GM18520 (cell line): ENCODE results near the gene NBDY.
A peak's percentile ranks its signal among the peaks of the same experiment; 100 is the strongest.
"Not testable (repeated sequence)": the region's sequence is repeated elsewhere in the genome, so short reads cannot be mapped to it uniquely, and the experiment has no call there.

Source experiments
- ATAC-seq: cut with Tn5 transposase; IDR thresholded peaks from one replicate; pipeline ENCODE4 v1.9.1; 2021; ENCODE audit not compliant: unreplicated experiment

The NBDY gene

GRCh38 chrX:56764153-56764974, 35.3 kb downstream of the NBDY start:
- peak; percentile 38 for ATAC-seq

DNA sequence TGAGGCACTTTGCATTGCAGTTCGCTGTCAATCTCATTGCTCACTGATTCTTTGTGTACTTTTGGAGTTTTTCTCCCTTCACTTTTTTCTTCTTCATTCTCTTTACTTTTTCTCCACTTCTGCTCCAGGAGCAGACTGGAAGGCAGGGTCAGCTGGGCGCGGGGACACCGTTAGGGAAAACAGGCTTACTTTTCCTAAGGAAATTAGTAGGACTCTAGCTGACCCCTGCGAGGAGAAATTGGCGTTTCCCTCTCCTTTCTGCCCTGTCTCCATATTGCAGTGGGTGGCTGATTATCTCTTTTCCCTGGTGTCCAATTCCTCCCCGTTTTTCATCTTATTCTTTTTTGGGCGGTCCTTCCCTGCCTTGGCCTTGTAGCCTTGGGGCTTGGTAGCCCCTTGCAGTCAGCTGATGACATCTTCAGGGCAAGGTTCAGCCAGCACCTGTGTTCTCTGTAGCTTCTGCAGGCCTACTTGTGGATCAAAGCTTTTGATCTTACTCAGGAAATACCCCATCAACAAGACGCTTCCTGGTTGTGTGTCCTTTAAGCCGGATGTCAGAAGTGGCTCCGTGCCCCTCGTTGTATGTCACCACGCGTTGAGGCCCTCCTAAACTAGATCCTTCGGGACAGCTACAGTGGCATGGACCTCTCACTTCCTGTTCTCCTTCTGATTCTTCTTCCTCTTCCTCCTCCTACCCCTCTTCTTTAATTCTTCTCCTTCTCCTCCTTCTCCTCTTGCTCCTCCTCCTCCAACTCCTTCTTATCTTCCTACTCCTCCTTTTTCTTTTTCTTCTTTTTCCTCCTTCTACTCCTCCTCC, 36.1 kb downstream of the NBDY start:
- no peak for ATAC-seq

- ATAC-seq: no peak
Observed at GRCh38 chrX:56765811-56766553, 36.9 kb downstream of the NBDY start.

- ATAC-seq: no peak
Observed at GRCh38 chrX:56766554-56767347, 37.7 kb downstream of the NBDY start.

GRCh38 chrX:56767348-56768119, 38.5 kb downstream of the NBDY start:
- not testable (repeated sequence) for ATAC-seq

DNA sequence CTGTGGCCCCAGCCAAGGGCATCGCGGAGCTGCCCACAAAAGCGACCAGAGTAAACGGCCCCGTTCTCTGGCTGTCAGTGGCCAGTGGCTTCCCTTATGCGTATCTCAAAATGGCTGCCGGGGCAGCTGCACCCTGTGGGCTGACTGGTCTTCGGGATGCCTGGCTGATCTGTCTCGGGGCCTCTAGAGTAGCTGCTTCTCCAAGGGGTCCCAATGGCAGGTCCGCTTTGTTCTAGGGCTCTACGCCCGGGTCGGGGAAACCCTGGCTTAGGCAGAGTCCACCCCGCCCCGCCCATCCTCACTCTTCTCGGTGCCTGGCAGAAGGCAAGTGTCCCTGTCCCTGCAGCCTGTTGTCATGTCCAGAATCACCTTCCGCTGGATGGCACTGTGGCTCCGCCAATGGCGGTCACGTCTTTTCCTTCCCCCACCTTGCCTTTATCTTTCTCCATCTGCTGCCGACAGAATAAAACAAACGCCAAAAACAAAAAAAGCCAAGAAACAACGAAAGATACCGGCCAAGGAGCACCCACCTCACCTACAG, 39.1 kb downstream of the NBDY start:
- ATAC-seq: not testable (repeated sequence)

DNA sequence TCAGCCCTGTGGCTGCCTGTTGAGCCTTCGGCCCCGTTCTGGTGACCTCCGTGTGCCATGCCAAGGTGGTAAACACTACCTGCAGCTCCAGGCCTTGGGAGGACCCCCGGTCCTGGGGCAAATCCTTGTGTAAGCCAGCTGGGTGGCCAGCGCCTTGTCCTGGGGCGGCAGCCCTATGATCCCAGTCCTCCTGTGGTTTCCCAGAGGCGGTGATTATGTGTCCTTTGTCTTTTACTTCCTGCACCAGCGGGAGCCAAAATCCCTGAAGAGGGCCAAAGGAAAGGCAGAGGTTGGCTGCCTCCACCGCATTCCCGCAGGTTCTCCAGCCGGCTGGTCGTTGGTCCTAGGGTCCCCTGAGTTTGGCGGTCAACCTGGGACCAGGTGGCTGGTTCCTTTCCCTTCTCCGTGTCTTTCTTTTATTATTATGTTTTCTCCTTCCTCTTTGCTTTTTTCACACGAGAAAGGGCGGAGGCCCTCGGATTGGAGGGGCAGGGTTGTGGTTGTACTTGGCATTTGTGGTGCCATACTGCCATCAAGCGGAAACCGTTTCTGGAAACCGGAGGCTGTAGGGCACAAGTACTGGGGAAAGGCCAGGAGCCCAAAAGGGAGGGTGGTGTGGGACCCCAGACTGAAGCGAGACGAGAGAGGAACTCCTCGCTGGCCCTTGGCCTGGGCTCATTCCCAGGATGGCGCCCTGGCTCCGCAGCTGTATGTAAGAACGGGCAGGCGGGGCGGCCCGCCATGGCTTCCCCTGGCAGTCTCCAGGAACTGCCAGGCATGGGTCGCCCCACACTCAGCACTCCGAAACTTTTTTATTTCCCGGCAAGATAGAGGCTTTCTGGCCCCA, 43.9 kb downstream of the NBDY start:
- ATAC-seq: not testable (repeated sequence)

- not testable (repeated sequence) for ATAC-seq
Observed at GRCh38 chrX:56773522-56774060, 44.5 kb downstream of the NBDY start.

DNA sequence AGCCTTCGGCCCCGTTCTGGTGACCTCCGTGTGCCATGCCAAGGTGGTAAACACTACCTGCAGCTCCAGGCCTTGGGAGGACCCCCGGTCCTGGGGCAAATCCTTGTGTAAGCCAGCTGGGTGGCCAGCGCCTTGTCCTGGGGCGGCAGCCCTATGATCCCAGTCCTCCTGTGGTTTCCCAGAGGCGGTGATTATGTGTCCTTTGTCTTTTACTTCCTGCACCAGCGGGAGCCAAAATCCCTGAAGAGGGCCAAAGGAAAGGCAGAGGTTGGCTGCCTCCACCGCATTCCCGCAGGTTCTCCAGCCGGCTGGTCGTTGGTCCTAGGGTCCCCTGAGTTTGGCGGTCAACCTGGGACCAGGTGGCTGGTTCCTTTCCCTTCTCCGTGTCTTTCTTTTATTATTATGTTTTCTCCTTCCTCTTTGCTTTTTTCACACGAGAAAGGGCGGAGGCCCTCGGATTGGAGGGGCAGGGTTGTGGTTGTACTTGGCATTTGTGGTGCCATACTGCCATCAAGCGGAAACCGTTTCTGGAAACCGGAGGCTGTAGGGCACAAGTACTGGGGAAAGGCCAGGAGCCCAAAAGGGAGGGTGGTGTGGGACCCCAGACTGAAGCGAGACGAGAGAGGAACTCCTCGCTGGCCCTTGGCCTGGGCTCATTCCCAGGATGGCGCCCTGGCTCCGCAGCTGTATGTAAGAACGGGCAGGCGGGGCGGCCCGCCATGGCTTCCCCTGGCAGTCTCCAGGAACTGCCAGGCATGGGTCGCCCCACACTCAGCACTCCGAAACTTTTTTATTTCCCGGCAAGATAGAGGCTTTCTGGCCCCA, 49.3 kb downstream of the NBDY start:
- not testable (repeated sequence) for ATAC-seq

- ATAC-seq: not testable (repeated sequence)
Observed at GRCh38 chrX:56778924-56779468, 50.0 kb downstream of the NBDY start.

DNA sequence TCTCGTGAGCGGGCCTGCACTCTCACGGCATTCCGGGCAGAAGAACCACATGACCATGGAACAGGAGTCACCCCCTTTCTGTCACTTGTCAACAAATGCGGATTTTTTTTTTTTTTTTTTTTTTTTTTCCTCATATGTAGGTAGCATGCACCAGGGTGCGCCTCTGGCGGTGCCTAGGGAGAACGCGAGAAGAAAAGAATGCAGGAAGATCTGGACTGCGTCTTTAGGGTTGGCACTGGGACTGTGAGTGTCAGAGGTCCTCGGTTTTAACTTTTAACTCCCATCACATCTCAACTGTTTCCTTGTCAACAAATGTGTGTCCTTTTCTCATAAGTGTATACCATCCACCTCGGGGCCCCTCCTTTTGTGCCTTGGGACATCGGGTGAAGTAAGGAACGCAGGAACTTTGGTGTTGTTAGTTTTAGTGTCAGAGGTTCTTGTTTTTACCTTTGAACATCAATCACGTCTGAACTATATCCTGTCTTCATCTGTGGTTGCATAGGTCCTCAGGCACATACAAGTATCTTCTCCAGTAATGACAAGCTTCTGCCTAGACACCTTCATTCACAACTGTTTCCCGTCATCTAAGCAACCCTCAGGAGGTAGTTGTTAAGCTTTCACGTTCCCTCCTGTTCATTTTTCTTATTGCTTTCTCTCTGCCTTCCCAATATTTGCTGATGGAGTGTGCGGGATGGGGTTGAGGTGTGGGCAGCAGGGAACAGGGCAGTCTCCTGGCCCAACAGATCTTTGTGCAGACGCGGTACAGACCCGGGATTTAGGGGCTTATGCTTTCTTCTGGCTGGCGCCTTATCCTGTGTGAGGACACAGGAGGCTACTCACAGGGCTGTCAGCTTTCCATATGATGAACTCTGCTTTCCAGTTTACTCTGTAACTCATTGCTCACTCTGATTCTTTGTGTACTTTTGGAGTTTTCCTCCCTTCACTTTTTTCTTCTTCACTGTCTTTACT, 51.9 kb downstream of the NBDY start:
- ATAC-seq: not testable (repeated sequence)

- no peak for ATAC-seq
Observed at GRCh38 chrX:56782352-56782751, 53.3 kb downstream of the NBDY start.

GRCh38 chrX:56782791-56783449, 53.9 kb downstream of the NBDY start:
- no peak for ATAC-seq

GRCh38 chrX:56783450-56783831, 54.4 kb downstream of the NBDY start:
- no peak for ATAC-seq

DNA sequence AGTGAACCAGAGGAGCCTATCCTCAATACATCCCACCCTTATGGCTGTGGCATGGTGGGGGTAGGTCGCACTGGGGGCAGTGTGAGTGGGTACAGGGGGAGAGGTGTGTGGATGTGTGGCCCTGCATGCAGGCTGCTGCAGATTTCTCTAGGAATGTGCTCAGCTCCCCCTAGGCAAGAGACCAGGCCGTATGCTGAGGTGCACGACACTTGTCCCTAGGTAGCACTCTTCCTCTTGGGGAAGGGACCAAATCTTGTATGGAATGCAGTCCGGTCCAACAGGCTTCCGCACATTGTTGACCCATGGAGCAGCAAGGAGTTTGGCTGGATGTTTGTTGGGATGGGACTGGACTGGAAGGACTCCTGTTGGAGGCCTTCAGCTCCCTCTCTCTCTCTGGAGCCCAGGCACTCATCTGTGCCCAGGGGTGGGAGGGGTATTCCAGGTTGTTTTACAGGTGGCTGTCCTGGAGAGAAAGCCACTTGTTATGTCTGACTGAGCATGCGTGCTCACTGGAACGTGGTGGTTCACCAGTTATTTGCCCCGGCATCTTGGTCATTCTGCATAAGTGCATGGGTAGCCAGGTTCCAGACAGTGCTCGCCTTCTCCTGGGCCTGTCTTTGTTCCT, 55.1 kb downstream of the NBDY start:
- ATAC-seq: no peak
